Trophoblast cell (in vitro differentiated cells and primary cell): ENCODE results near the gene PRIMA1.

Source experiments
- DNase-seq, 2 donors: peaks; one replicate each; pipeline ENCODE4 v3.0.0-alpha.2; 2016
- H2AFZ ChIP-seq: 2 replicates; pipeline ENCODE4 v1.6.1; 2013; ENCODE audit warnings: low read length, moderate library complexity, mild to moderate bottlenecking; ENCODE audit not compliant: insufficient read depth, poor library complexity
- H2AK5ac ChIP-seq: 2 replicates; pipeline ENCODE4 v1.6.1; 2013; ENCODE audit warnings: mild to moderate bottlenecking, low read length
- H2BK120ac ChIP-seq: 2 replicates; pipeline ENCODE4 v1.6.1; 2013; ENCODE audit warnings: low read length, mild to moderate bottlenecking, moderate library complexity; ENCODE audit not compliant: insufficient read depth, poor library complexity
- H2BK12ac ChIP-seq: 2 replicates; pipeline ENCODE4 v1.6.1; 2013; ENCODE audit warnings: mild to moderate bottlenecking, low read length, moderate library complexity
- H2BK5ac ChIP-seq: 2 replicates; pipeline ENCODE4 v1.6.1; 2013; ENCODE audit warnings: low read length, low read depth, moderate library complexity, mild to moderate bottlenecking; ENCODE audit not compliant: poor library complexity
- H3K14ac ChIP-seq: 2 replicates; pipeline ENCODE4 v1.6.1; 2013; ENCODE audit warnings: mild to moderate bottlenecking, low read length
- H3K18ac ChIP-seq: 2 replicates; pipeline ENCODE4 v1.6.1; 2013; ENCODE audit warnings: mild to moderate bottlenecking, low read length
- H3K23ac ChIP-seq: 2 replicates; pipeline ENCODE4 v1.6.1; 2013; ENCODE audit warnings: low read length
- H3K27ac ChIP-seq: 2 replicates; pipeline ENCODE4 v1.5.1; 2013; ENCODE audit warnings: low read depth, mild to moderate bottlenecking, inconsistent platforms, low read length, moderate library complexity
- H3K27me3 ChIP-seq: 2 replicates; pipeline ENCODE4 v1.6.1; 2013; ENCODE audit warnings: inconsistent platforms, mild to moderate bottlenecking, low read length, moderate library complexity; ENCODE audit not compliant: insufficient read depth
- H3K36me3 ChIP-seq, 2 experiments: 1 replicate in 1 of 2; 2 replicates in 1 of 2; pipeline ENCODE4 v1.6.1; 2013; ENCODE audit warnings: low read length in 2 of 2, mild to moderate bottlenecking in 2 of 2, moderate library complexity in 1 of 2; ENCODE audit not compliant: insufficient read depth in 2 of 2, control insufficient read depth in 1 of 2
- H3K4ac ChIP-seq: 2 replicates; pipeline ENCODE4 v1.6.1; 2013; ENCODE audit warnings: low read depth, mild to moderate bottlenecking, low read length, moderate library complexity
- H3K4me1 ChIP-seq, 2 experiments: 1 replicate in 1 of 2; 2 replicates in 1 of 2; pipeline ENCODE4 v1.6.1; 2013; ENCODE audit warnings: low read length in 2 of 2, mild to moderate bottlenecking in 2 of 2, moderate library complexity in 1 of 2; ENCODE audit not compliant: insufficient read depth in 2 of 2, control insufficient read depth in 1 of 2
- H3K4me2 ChIP-seq: 2 replicates; pipeline ENCODE4 v1.6.1; 2013; ENCODE audit warnings: inconsistent platforms, mild to moderate bottlenecking, low read length, moderate library complexity
- H3K4me3 ChIP-seq: 2 replicates; pipeline ENCODE4 v1.5.1; 2013; ENCODE audit warnings: mild to moderate bottlenecking, low read depth, low read length, inconsistent platforms
- H3K79me1 ChIP-seq: one replicate; pipeline ENCODE4 v1.6.1; 2013; ENCODE audit warnings: low read length
- H3K79me2 ChIP-seq: 2 replicates; pipeline ENCODE4 v1.6.1; 2013; ENCODE audit warnings: low read length, mild to moderate bottlenecking; ENCODE audit not compliant: control insufficient read depth, insufficient read depth, poor library complexity
- H3K9ac ChIP-seq: 2 replicates; pipeline ENCODE4 v1.6.1; 2013; ENCODE audit warnings: mild to moderate bottlenecking, low read length
- H3K9me3 ChIP-seq: 2 replicates; pipeline ENCODE4 v1.6.1; 2013; ENCODE audit warnings: low read depth, mild to moderate bottlenecking, control low read depth, inconsistent platforms, low read length; ENCODE audit not compliant: insufficient read depth
- H4K12ac ChIP-seq: 2 replicates; pipeline ENCODE4 v1.6.1; 2013; ENCODE audit warnings: low read depth, mild to moderate bottlenecking, low read length, moderate library complexity
- H4K8ac ChIP-seq: 2 replicates; pipeline ENCODE4 v1.6.1; 2013; ENCODE audit warnings: low read depth, mild to moderate bottlenecking, low read length, moderate library complexity
- H4K91ac ChIP-seq: one replicate; pipeline ENCODE4 v1.6.1; 2013; ENCODE audit warnings: low read depth, mild to moderate bottlenecking, low read length, moderate library complexity
- WGBS: extraction: QIAGEN DNeasy Blood & Tissue Kit; methylation state at CpG from one replicate; pipeline ENCODE4 v1.1.7; 2013; ENCODE audit warnings: missing lambda C conversion rate; ENCODE audit not compliant: insufficient read length, insufficient coverage; ENCODE audit errors: extremely low coverage; 5-methylcytosine and 5-hydroxymethylcytosine counted together

PRIMA1 gene

GRCh38 chr14:93799989-93800921 is 12.0 kb upstream of the PRIMA1 start:
- H3K14ac ChIP-seq = no peak overlapping the region
- H3K27ac ChIP-seq = no peak overlapping the region
- H3K79me1 ChIP-seq = no peaks in the 10 kb centered on the region
- H2BK5ac ChIP-seq = no peak overlapping the region
- H4K12ac ChIP-seq = no peak overlapping the region
- H3K23ac ChIP-seq = no peak overlapping the region
- no peak overlapping the region for H4K8ac ChIP-seq
- H2AFZ ChIP-seq = no peak overlapping the region
- no peaks in the 10 kb centered on the region for H3K27me3 ChIP-seq
- H3K79me2 ChIP-seq = no peaks in the 10 kb centered on the region
- no peak overlapping the region for H3K4ac ChIP-seq
- H3K18ac ChIP-seq = no peak overlapping the region
- H4K91ac ChIP-seq = no peak overlapping the region
- no peak overlapping the region for H2AK5ac ChIP-seq
- DNase-seq = peak; percentile 37 to 73
- no peak overlapping the region for H3K4me2 ChIP-seq
- H3K4me3 ChIP-seq = no peak overlapping the region
- H2BK12ac ChIP-seq = no peak overlapping the region
- no peaks in the 10 kb centered on the region for H3K9me3 ChIP-seq
- no CpG with 5 or more reads among the region's 8 CpGs for WGBS
- no peak overlapping the region for H2BK120ac ChIP-seq
- H3K9ac ChIP-seq = no peak overlapping the region
- H3K36me3 ChIP-seq = no peaks in the 10 kb centered on the region
- no peaks in the 10 kb centered on the region for H3K4me1 ChIP-seq

DNA sequence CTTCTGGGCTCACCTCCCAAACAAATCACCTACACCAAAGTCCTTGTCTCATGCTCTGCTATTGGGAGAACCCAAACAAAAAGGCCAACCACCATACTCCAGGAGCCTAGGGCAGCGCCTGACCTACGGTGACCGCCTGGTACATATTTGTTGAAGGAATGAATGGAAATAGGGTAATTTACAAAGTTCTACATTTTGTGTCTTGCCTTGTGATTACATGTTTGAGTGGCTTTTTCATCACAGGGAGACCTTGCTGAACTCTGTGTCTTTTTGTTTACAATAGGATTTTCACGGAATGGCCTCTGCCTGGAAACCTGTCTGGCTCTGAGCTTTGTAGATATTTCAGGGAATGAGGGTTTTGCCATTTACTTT is 11.3 kb upstream of the PRIMA1 start:
- Histone ChIP-seq H3K79me1 (no peaks in the 10 kb centered on the region), H2AFZ (no peak overlapping the region)

DNA sequence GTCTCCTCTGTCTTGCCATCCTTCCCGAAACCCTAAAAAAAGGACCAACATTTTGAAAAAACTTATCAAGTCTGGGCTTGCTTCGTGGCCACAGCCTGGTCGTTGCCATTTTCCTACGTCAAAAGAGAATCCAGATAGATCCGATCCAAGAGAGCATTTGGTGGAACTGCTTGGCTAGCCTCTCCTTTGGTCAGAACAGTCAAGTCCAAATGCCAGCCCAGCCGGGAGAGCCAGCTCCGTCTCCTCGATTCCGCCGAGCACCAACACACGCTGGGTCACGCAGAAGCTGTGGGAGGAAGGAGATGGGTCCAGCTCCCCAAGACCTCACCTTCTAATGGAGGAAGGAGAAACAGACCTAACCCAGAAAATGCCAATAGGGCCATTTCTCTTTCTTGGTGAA is 9.3 kb upstream of the PRIMA1 start:
- no CpG with 5 or more reads among the region's 12 CpGs for WGBS
- H3K27ac ChIP-seq = no peak overlapping the region
- H4K12ac ChIP-seq = no peak overlapping the region
- H3K4ac ChIP-seq = no peak overlapping the region
- no peaks in the 10 kb centered on the region for H3K27me3 ChIP-seq
- H3K36me3 ChIP-seq = no peaks in the 10 kb centered on the region
- H3K18ac ChIP-seq = no peak overlapping the region
- H4K91ac ChIP-seq = no peak overlapping the region
- no peak overlapping the region for H3K23ac ChIP-seq
- H2BK5ac ChIP-seq = no peak overlapping the region
- H3K79me2 ChIP-seq = no peaks in the 10 kb centered on the region
- no peak overlapping the region for H3K9ac ChIP-seq
- no peaks in the 10 kb centered on the region for H3K79me1 ChIP-seq
- no peak overlapping the region for H2AFZ ChIP-seq
- H2AK5ac ChIP-seq = no peak overlapping the region
- no peak overlapping the region for H3K4me2 ChIP-seq
- H4K8ac ChIP-seq = no peak overlapping the region
- no peak overlapping the region for H2BK12ac ChIP-seq
- no peak overlapping the region for H3K4me3 ChIP-seq
- H3K4me1 ChIP-seq = no peaks in the 10 kb centered on the region
- no peak overlapping the region for H3K14ac ChIP-seq
- DNase-seq = no peak
- H3K9me3 ChIP-seq = no peaks in the 10 kb centered on the region
- no peak overlapping the region for H2BK120ac ChIP-seq

More for the DNA sequence above, 11.3 kb upstream of the PRIMA1 start:
- H3K4me1 ChIP-seq = no peaks in the 10 kb centered on the region
- H3K4me2 ChIP-seq = no peak overlapping the region
- H4K8ac ChIP-seq = no peak overlapping the region
- no peak overlapping the region for H3K23ac ChIP-seq
- H3K36me3 ChIP-seq = no peaks in the 10 kb centered on the region
- H2BK12ac ChIP-seq = no peak overlapping the region
- H3K27me3 ChIP-seq = no peaks in the 10 kb centered on the region
- no peak overlapping the region for H2BK5ac ChIP-seq
- H4K12ac ChIP-seq = no peak overlapping the region
- H3K27ac ChIP-seq = no peak overlapping the region
- no peak overlapping the region for H3K4ac ChIP-seq
- H3K9me3 ChIP-seq = no peaks in the 10 kb centered on the region
- no peak for DNase-seq
- H3K18ac ChIP-seq = no peak overlapping the region
- H2BK120ac ChIP-seq = no peak overlapping the region
- no peak overlapping the region for H3K9ac ChIP-seq
- H3K79me2 ChIP-seq = no peaks in the 10 kb centered on the region
- no peak overlapping the region for H3K14ac ChIP-seq
- no peak overlapping the region for H3K4me3 ChIP-seq
- H4K91ac ChIP-seq = no peak overlapping the region
- WGBS = no CpG with 5 or more reads among the region's 4 CpGs
- no peak overlapping the region for H2AK5ac ChIP-seq

DNA sequence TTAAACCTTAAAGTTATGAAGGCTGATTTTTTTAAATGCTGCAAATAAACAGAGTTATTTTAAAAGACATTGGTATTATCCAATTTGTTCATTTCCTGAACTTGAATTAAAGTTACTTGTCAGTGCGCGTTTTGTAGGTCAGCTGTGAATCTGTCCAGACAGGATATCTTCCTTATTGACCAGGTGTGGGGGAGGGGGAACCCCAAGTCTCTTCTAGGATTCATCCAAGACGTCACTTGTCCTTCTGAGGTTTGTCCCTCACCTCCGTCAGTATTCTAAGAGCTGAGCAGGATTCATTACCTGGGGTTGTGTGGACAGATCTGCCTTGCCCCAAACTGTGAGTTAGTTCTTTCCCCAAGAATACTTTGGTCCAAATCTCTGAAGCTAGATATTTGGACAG is 8.8 kb upstream of the PRIMA1 start:
- no peak overlapping the region for H4K12ac ChIP-seq
- no peak overlapping the region for H2AK5ac ChIP-seq
- H3K9ac ChIP-seq = no peak overlapping the region
- H4K91ac ChIP-seq = no peak overlapping the region
- no peaks in the 10 kb centered on the region for H3K27me3 ChIP-seq
- no peaks in the 10 kb centered on the region for H3K4me1 ChIP-seq
- H3K18ac ChIP-seq = no peak overlapping the region
- H3K4ac ChIP-seq = no peak overlapping the region
- H2BK12ac ChIP-seq = no peak overlapping the region
- no peaks in the 10 kb centered on the region for H3K79me2 ChIP-seq
- no peak overlapping the region for H3K23ac ChIP-seq
- H3K14ac ChIP-seq = no peak overlapping the region
- DNase-seq = no peak
- H3K27ac ChIP-seq = no peak overlapping the region
- H3K79me1 ChIP-seq = no peaks in the 10 kb centered on the region
- no peaks in the 10 kb centered on the region for H3K36me3 ChIP-seq
- no peak overlapping the region for H4K8ac ChIP-seq
- no peak overlapping the region for H3K4me2 ChIP-seq
- WGBS = no CpG with 5 or more reads among the region's 4 CpGs
- H2AFZ ChIP-seq = no peak overlapping the region
- H2BK120ac ChIP-seq = no peak overlapping the region
- no peak overlapping the region for H3K4me3 ChIP-seq
- H2BK5ac ChIP-seq = no peak overlapping the region
- H3K9me3 ChIP-seq = no peaks in the 10 kb centered on the region
